GM19328 (cell line): ENCODE data around the gene TBX2.

ENCODE experiments used
- ATAC-seq: cut with Tn5 transposase; IDR thresholded peaks from one replicate; pipeline ENCODE4 v1.9.1; 2021; ENCODE audit warnings: mild to moderate bottlenecking, moderate library complexity; ENCODE audit not compliant: unreplicated experiment

The TBX2 gene

DNA sequence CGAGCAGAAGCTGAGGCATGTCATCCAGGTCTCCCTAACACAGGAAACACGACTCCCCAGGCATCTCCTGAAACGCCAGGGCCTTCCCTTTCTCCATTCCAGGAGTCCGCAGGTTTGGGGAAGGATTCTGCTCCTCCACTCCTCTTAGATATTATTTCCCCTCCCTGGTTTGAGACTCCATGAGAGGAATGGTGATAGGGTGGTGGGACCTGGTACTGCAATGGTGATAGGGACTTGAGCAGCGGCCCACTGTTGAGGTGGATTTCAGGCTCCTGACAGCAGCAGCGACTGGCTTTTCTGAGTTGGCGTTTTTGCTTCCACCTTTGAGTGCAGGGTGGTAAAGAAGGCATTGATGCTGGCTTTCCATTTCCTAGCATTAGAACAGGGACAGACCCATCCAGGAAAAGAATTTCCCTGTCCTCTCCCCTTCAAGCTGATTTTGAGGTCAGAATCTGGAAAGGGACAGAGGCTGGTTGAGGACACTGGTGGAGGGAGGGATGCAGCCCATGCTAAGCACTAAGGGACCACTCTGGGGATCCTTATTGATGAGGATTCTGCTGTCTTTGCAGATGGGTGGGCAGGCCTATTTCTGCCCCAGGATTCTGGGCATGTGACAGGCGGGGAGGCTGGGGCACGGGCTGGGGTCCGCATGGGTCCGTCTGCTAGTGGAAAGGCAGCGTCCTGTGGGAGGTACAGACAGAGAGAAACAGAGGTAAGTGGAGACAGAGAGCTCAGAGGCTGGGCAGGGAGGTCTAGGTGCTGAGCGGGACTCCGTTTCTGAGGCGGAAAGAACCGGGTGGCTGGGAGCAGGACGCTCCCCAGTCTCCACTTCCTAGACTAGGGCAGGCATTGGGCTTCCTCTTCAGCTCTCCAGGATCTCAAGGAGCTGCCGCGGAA is 51.2 kb downstream of the TBX2 start:
- ATAC-seq, result no peak

DNA sequence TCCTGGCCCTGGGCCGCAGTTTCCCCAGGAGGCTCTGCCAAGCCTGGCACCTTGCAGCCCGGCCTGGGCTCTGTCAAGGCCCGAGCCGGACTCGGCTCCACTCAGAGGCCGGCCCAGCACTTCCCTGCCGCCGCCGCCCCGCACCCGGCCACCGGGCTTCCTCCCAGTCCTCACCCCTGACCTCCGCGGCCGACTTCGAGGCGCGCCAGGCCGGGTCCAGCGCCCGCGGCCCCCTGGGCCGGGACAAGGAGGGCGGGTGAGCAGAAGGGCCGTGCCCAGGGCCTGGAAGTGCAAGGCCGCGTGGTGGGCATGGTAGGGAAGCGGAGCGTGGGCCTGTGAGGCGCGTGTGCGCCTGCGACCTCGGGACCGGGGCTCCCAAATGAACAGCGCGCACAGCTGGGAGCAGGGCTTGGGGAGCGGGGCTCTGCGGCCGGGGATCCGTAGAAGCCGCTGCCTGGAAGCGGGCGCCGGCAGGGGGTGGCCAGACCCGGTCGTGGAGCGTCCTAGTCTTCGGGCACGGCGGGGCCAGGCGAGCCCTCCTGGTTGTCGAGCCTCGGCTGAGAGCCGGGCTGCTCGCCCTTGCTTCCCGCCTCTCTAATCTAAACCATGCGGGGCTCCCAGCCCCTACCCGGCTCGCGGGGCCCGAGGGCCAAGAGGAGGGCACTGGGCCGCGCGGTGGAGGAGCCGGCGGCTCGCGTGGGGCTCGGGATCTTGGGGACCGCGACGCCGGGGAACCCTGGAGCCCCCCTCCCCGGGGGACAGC is 52.1 kb downstream of the TBX2 start:
- no peak for ATAC-seq

DNA sequence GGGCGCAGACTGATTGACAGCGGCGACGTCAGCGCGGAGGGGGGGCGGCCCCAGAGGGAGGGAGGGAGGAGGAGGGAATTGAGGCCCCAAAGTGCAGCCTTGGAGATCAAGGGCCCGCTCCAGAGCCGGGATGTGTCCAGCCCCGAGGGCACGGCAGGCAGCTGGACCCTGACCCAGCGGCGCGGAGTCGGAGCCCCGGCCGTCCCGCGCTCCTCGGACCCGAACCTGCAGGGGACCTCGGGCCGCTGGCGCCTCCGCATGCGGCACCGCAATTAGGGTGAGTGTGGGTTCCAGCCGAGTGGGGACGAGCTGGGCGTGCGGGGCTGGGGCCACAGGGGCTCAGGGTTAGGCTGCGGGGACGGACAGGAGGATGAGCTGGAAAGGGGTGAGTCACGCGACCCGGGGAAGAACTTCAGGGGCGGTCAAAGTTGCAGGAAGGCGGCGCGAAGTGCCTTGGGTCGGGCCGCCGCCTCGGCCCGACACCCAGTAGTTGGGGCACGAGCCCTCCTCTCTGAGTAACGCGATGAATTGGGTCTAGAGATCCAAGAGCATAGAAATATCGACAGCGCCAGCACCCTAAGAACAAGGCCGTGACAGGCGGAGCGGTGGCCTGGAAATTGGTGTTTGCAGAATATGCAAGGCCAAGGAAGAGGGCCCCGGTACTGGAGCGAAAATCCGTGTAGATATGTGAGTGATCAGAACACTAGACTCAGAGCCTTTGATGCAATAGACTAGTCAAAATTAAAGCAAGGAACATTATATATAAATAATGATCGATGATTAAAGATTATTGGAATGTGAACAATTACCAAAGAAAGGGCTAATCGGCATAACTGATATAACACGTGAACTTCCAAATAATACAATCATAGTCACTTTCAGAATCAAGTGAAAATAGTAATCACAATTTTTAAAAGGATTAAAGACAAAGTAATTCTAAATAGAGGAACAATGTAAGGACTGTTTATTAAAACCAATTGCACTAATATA is 53.0 kb downstream of the TBX2 start, which contains the start of gene TBX4:
TBX4 (plus strand) TSS at position 122 of the 990 bp plus-strand sequence. CDS start 4,069 bp downstream, outside the sequence.
- ATAC-seq, result no peak

DNA sequence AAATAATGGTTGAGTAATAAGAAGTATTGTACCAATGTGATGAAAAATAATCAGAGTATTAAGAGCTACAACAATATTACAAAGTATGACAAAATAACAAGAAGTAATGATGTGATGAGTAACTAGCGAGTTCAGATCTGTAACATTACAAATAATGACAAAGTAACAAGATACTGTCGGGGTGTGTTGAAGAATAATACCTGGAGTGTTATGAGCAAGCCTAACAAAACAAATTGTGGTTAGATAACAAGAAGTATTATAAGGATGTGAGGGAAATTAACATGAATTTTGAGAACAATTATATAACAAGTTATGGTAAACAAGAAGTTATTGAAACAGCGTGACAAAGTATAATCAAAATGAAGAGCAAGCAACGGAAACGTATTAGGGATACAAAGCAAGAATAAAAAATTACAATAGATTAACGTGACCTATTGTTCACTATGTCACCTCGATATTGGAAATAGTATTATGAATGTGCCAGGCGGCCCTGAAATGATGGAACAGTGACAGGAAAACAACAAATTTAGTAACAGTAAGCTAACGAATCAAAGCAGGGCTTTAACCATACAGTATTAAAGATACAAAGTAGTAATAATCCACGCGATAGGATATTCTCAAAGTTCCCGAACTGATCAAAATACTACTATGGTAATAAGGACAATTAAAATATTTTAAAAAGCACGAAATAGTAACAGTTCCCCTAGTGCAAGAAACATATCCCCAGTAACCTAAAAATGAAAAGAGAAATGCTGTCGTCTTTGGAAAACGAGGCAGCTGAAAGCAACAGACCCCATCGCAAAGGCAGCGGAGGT is 54.1 kb downstream of the TBX2 start:
- no peak for ATAC-seq

DNA sequence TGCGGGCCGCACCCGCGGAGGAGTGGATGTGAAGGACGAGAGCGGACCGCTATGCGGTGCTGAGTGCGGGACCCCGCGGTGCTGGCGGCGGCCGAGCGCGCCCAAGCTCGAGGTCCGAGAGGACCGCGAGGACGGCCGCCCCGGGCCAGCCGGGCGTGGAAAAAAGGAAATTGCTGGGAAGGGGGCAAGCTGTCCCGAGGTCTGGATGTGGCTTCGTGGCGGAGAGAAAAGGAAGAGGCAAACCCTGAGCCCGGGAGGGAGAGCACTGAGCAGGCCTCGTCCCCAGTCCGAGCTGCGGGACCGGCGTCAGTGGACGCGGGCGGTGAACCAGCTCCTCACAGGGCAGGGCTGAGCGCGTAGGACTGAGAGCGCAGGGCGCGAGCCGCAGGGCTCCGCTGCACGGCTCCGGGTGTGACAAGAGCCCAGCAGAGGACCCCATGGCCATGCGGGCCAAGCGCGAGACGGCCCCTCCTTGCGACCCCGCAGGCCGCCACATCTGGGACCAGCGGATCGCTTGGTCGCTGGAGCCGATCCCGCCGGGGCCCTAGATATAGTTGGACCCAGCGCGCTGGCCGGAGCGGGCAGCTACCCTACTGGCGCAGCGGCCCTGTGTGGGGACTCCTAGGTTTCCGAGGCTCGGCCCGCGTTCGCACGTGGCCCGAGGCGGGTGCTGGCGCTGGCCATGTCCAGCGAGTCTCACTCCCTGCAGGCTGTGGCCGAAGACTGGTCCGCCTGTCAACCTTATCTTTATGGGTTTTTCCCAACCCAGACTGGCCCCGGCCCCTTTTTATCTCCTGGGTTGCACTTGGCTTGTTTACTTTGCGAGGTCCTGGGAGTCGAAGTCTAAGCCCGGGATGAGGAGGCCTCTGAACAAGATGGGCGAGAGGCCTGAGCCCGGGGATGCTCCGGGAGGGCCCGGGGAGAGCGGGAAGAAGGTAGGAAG is 55.0 kb downstream of the TBX2 start:
- ATAC-seq, result no peak

DNA sequence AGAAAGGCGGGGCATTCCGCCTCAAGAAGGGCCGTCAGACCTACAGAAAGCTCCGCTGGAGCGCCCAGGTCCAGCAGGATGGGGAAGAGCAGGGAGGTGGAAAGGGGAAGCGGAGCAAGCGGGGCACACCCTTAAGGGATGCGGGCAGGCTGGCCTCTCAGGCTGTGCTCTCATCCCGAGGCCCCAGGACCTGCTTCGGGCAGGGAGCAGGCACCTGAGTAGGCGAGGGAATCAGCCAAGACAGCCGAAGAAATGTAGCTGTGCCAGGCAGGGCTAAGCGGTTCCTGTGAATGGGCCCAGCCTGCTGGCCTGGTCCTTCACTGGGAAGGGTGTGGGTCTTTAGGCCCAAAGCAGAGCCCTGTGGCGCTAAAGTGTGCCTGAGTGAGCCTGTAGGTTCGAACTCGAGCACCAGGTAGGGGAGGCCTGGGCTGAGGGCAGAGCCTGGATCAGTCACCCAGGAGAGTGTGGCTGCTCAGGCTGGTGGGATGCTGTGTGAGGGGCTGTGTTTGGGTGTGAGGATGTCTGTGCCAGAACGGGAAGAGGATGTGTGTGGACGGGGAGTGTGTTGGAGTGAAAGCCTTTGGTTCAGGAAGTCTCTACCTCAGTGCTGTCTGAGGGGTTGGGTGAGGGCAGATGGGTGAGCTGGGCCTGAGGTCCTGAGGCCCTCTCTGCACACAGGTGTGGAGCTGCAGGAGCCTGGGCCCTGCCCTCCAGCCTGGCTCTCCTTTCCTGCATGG is 55.8 kb downstream of the TBX2 start:
- no peak for ATAC-seq

DNA sequence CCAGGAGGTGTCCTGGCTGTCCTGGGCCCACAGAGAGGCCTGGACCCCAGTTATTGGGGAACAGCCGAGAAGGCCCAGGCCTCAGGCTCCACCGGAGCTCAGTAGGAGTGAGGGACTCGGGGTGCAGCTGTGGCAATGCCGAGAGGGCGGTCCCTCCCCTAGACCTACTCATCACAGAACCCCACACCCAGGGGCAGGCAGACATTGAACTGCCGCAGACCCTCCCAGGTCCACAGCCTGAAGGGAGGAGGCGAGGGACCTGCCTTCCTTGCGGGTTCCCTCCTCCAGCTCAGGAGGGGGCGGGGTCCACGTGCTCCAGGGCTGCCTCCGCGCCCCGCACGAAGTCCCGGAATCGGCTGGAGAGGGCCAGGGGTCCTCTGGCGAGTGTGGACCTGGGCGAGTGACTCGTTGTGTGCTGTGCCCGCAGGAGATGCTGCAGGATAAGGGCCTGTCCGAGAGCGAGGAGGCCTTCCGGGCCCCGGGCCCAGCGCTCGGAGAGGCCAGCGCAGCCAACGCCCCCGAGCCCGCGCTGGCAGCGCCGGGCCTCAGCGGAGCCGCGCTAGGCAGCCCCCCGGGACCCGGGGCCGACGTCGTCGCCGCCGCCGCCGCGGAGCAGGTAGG is 56.5 kb downstream of the TBX2 start:
- no peak for ATAC-seq

DNA sequence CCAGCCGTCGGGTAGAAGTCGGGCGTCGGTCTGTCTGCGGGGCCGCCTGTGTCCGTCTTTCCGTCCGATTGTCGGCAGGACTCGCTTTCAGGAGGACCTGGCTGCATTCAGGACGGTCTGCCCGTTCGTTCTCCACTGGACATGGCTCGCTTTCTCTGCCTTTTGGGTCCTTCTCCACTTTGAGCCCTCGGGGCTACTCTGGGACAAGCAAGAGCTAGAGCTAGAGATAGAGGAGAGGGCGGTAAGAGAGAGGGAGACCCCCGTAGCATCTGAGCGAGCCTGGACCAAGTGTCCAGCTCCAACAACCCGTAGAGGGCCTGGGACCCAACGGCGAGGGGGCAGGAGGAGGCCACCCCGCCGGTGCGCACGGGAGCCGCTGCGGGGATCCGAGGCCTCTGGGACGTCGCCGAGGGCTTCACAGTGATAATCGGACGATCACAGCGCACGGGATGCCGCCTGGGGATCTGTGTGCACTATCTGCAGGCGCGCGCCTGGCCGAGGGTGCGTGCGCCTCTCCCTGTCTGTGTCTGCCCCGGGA is 57.1 kb downstream of the TBX2 start:
- ATAC-seq, result no peak

DNA sequence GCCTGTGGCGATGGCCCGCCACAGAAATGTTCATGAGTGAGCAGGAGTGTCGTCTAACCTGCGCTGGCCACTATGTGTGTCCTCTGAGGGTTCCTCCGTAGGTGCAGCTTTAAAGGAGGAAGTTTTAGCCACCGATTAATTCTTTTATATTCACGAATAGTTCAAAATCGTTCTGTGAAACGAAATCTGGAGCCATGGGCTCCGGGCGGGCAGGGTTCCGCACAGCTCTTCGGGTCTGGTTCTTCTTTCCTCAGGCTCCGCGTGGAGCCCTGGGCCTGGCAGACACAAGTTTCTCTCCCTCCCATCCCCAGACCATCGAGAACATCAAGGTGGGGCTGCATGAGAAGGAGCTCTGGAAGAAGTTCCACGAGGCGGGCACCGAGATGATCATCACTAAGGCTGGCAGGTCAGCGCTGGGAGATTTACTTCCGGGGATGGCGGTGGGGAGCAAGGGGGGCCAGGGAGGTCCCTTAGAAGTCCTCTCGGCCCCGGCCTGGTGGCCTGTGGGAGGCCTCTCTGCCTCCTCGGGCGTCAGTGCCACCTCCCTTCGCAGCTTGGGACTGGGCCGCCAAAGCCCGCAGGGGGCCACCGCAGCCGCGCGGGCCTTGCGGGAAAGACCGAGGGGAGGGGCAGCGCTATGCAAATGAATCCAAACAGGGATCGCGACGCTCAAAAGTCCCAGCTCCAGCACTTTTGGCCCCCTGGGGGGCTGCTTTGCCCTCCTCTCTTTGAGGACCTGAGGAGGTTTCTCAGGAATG is 57.8 kb downstream of the TBX2 start:
- no peak for ATAC-seq

DNA sequence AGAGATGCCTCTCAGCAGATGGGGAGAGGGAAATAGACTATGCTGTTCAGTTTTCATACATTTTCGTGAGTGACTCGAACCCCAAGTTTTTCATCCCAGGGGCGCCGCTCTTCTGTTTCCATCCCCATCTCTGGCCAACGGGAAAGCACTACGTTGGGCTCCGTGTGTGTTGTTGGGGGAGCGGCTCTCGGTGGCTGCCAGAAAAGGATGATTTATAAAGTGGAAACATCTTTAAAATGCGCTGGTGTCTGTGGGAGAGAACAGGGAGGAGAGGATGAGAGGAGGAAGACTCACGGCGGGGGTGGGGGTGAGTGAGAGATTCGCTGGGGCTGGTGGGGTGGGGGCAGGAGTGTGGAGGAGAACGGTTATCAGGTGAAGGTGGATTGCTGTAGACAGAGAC is 58.4 kb downstream of the TBX2 start:
- no peak for ATAC-seq

DNA sequence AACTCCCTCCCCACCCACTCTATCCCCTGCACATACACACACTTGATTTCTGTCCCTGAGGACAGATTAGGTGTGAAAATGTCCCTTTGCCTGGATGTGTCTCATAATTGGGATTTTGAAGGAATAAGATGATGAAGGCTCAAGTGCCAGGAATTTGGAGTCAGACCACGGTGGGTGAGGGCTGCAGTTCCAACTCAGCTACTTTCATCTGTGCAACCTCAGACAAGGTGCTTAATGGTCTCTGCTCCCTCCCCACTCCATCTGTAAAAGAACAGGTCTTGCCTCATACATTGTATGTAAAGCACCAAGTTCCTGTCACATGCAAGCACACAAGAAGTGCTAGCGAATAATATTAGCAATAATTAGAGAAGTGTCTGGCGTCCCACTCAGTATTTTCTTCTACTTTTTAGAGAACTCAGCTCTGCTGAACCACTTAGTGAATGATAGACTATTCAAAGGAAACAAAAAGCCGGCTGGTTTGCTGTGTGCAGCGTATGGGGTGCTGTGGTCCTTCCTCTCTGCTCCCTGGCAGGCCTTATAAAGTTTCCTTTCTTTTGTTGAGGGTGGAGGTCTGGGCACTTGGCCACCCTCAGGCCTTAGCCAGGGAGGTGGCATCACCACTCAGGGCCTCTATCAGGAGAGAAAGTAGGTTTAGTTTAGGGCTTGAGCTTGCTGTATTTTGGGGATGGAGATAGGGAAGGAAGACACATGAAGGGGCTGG is 58.9 kb downstream of the TBX2 start:
- no peak for ATAC-seq
